ENCODE measurements around the gene CERK.

DNA sequence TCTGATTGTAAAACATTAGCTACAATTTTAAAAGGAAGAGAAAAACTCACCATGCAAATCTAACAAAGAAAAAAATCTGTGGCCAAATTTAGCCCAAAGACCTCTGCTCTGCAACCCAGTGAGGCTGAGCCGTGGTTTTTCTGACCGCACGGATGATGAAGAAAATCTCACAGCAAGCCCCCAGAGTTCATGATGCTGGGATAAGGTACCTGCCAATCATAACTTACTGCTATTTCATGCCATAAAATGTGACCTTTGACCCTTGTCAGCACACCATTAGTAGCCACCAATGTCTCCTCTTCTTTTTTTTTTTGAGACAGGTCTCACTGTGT, 11.1 kb downstream of the CERK start:
- no peak for TF ChIP-seq POLR2A (IDR thresholded peaks at IDR 0.05; ENCODE audit: low read depth)
- TF ChIP-seq, protein P1, sequence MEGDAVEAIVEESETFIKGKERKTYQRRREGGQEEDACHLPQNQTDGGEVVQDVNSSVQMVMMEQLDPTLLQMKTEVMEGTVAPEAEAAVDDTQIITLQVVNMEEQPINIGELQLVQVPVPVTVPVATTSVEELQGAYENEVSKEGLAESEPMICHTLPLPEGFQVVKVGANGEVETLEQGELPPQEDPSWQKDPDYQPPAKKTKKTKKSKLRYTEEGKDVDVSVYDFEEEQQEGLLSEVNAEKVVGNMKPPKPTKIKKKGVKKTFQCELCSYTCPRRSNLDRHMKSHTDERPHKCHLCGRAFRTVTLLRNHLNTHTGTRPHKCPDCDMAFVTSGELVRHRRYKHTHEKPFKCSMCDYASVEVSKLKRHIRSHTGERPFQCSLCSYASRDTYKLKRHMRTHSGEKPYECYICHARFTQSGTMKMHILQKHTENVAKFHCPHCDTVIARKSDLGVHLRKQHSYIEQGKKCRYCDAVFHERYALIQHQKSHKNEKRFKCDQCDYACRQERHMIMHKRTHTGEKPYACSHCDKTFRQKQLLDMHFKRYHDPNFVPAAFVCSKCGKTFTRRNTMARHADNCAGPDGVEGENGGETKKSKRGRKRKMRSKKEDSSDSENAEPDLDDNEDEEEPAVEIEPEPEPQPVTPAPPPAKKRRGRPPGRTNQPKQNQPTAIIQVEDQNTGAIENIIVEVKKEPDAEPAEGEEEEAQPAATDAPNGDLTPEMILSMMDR (IDR thresholded peaks at IDR 0.05) = no peak
- TF ChIP-seq POLR2AphosphoS5 (IDR thresholded peaks at IDR 0.05) = no peak
- no peak for TF ChIP-seq EP300 (IDR thresholded peaks at IDR 0.05)

All from esophagus muscularis mucosa (tissue), 4 donors.